ENCODE data around the gene SNAP91.

DNA sequence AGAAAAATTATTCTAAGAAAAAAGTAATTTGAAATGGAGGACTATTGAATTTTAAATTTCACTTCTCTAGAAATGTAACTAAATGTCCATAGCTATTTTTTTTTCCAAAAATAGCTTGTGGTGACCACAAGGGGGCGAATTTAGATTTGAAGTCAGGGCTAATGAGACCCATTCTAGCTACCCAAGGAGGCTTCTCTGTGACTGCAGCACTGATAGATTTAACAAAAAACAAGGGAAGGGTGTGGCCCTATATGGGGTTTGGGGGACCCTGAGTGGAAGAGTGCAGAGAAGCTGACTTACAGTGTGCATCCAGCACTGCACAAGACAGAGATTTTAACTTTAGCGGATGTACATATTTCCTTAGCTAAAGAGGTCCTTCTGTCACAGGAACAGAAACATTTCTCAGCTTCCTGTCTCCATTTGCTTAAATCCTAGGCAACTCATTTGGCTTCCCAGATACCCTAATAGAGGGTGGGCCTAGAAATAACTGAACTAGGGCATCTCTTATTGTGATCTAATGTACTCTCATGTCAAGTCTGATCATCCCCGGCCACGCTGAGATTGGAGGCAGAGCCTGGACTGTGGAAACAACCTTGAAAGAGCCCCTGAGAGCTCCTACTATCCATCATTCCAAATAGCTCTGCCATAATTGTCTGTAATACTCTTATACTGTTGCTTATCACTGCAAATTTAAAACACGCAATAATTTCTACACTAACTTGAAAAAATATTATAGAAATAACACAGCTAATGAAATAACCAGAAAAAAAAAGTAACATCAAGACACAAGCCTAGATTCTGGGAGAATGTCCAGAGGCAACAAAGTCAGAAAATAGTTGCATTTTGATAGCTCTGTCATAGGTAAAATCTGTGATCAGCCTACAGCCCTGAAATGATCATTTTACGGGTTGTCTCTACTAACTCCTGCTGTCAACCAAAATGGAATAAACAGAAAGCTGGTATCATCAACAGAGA lies 93.6 kb downstream of the SNAP91 start:
- TF ChIP-seq, protein P1, sequence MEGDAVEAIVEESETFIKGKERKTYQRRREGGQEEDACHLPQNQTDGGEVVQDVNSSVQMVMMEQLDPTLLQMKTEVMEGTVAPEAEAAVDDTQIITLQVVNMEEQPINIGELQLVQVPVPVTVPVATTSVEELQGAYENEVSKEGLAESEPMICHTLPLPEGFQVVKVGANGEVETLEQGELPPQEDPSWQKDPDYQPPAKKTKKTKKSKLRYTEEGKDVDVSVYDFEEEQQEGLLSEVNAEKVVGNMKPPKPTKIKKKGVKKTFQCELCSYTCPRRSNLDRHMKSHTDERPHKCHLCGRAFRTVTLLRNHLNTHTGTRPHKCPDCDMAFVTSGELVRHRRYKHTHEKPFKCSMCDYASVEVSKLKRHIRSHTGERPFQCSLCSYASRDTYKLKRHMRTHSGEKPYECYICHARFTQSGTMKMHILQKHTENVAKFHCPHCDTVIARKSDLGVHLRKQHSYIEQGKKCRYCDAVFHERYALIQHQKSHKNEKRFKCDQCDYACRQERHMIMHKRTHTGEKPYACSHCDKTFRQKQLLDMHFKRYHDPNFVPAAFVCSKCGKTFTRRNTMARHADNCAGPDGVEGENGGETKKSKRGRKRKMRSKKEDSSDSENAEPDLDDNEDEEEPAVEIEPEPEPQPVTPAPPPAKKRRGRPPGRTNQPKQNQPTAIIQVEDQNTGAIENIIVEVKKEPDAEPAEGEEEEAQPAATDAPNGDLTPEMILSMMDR (IDR thresholded peaks at IDR 0.05): peak; percentile 83
- TF ChIP-seq EZH2 (IDR thresholded peaks at IDR 0.05) (no peak), EZH2phosphoT487 (IDR thresholded peaks at IDR 0.05) (no peak)

Measured in neural progenitor cell (in vitro differentiated cells).